HG03135 (cell line): ENCODE data around the gene ATAD3C.

Experiments used
- ATAC-seq: cut with Tn5 transposase; IDR thresholded peaks from one replicate; pipeline ENCODE4 v1.9.1; 2021; ENCODE audit warnings: mild to moderate bottlenecking, moderate library complexity; ENCODE audit not compliant: unreplicated experiment

Gene ATAD3C

DNA sequence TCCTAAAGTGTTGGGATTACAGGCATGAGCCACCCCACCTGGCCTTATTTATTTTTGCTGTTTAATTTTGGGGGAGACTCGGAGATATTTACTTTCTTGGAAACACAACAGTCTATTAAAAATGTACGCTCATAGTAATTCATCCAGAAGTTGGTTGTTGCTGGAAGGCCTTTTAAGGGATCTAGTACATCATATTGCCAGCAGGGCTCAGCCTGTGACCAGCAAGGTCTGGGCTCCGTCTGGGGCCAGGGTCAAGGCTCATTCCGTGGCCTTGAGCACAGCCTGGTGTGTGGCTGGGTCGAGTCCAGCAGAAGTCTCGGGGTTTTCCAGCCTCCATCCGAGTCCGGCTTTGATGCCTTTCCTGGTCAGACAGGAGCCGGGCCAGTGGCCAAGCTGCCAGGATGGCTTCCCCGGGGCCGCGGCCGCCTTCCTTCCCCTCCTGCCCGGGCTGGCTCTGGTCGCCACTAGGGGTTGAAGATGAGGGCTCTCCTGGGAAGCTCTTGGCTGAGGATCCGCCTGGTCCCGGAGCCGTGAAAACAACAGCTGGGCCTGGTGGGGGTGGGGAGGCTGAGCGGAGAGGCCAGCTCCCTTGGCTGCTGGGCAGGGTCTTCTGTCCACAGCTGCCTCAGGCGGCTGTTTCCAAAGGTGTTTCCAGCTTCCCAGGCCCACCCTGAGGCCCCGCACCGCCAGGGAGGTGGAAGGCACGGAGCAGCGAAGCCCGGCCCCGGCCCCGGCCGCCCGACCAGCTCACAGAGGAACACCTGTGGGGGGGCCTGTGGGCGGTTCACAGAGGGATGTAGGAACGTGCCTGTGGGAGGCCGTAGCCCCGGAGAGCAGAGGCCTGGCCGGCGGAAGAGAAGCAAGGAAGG is 19.1 kb upstream of the ATAD3C start:
- no peak for ATAC-seq

DNA sequence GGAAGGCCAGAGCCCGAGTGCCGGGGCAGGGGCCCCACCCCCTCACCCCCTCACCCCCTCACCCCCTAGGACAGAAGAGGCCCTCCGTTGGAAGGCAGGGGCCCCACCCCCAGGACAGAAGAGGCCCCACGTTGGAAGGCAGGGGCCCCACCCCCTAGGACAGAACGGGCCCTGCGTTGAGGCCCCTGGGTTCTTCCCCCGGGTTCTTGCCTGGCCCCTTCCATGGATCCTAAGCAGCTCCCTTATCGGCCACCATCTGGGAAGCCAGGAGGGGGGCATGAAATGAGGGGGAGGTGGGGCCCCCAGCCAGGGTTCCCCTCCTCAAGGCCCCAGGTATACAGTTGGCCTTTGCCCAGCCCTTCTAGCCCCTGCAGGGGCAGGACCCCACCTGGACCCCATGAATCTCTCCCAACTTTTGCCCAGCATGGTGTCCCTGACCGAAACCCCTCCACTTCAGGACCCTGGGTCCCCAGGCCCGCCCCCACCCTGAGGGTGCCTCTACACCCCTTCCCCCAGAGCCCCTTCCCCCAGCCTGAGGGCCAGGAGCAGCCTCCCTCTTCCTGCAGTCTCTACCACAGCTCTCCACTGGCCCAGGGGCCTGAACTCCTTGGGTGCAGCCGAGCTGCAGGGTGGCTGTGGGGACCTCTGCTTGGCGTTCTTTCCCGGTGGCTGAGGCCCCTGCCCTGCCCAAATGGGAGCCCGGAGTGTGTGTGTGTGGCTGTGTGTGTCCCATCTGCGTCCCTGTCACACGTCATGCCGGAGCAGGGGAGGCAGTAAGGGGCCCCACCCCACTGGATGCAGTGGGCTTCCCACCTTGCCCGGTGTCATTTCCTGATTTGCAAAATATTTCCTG is 18.3 kb upstream of the ATAD3C start:
- ATAC-seq, result no peak

DNA sequence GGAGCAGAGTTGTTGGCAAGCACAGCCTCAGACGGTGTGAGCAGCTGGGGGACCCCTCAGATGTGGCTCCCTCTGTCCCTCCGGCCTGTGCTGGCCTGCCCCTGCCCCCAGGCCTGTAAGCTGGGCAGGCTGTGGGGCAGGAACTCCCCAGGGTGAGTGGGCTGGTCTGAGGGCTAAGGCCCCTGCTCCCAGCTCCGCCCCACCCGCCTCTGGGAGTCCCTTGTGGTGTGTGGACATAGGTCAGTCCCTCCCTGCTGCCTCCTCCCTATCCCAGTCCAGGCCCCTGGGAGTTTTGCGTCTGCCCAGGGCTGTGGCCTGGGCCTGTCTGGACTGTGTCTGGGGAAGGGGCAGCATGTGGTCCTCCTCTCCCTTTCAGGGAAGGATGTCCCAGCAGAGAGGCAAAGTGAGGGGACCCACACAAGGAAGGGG is 17.6 kb upstream of the ATAD3C start:
- no peak for ATAC-seq

DNA sequence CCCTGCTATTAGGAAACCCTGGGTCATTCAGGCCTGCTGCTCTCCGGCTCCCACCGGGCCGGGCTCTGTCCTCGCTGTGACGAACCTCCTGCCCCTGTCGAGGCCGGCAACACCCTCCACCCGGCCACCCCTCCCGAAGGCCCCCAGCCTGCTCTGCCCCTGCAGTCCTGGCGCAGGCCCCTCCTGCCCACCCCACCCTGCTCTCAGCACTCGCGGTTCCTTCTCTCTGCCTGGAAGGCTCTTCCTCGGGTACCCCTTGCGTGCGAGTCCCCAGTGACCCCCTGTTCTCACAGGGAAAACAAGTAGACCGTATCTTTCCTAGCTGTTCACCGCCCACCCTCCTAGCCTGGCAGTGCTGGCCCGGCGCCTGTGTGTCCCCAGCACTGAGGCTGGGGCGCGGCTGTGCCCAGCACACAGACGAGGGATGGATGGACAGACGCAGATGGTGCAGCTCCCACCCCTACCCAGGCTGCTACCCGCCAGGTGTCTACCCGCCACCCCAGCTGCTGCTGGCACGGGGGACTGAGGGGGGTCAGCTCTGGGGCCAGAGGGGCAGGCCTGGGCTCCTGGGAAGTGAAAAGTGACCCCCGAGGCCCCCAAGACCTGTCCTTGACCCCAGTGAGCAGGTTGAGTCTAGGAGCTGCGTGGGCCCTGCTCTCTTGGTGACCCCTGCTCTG is 17.1 kb upstream of the ATAD3C start:
- ATAC-seq, result no peak

DNA sequence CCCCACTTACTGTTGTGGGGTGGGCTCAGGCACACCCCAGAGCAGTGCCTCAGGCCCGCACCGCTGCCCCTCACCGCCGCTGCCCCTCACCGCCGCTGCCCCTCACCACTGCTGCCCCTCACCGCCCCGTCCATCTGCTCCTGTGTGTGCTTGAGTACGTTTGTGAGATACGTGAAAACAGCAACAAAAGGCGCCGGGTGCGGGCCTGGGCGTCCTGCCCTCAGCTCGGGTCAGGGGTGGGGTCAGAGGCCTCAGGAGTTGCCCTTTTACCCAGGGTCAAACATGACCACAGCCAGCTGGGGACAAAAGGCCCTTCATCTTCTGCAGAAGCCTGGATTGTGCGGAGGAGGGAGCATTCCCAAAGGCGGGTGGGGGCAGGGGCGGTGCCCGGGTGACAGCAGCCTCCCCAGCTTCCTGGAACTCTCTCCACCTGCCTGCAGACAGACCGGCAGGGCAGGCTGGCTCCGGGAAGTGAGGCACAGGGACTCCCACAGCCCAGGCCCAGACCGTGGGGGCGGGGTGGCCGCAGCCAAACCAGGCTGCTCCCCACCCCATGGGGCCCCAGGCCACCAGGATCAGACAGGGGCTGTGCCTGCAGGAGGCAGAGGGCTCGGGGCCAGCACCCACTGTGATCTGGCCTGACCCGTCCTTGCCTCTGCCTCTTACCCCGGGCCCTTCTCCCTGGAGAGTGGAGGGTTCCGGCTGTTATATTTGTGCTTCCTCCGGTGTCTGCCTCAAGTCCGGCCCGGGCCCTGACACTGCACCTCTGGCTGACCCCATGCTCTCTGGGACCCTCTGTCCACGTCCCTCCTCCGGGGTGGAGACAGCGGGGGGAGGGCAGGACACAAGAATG is 16.3 kb upstream of the ATAD3C start:
- ATAC-seq, result no peak

DNA sequence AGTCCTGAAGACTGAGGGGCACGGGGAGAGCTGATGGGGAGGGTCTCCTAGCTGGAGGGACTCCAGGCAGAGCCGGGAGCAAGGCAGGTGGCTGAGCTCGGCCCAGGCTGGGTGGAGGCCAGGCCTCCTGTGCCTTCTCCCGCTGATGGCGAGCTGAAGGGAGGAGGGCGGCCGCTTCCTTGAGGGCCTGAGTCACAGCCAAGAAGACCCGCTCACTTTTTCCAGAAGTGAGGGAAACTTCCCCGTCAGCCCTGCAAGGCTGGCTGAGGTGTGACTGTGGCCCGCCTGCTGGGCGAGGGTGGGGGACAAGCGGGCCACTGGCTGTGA is 15.7 kb upstream of the ATAD3C start:
- ATAC-seq, result no peak

DNA sequence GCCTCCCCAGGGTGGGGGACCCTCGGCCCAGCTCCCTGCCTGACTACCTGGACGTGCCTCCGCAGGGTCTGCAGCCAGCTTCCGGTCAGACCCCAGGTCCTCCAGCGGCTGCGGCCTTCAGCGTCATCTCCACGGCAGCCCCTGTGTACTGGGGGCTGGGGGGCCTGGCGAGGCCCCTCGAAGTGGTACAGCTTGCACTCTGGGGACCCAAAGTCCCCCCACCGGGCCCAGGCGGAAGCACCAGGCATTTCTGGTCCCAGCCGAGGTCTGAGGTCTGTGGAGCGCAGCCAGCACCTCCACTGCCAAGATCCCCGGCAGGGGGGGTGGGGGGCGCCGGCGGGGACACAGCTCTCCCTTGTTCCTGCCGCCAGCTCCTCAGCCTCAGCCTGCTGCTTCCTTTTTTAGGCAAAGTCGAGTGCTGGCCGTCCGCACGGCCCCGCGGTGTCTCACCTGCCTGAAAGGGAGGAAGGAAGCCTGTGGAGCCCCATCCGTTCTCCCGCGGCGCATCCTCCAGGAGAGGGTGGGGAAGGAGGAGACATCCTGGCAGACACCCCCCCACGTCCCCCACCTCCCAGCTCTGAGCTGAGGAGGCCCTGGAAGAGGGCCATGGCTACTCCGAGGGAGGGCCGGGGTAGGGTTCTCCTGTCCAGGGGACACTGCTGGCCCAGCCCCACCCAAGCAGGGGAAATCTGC is 15.2 kb upstream of the ATAD3C start:
- no peak for ATAC-seq

DNA sequence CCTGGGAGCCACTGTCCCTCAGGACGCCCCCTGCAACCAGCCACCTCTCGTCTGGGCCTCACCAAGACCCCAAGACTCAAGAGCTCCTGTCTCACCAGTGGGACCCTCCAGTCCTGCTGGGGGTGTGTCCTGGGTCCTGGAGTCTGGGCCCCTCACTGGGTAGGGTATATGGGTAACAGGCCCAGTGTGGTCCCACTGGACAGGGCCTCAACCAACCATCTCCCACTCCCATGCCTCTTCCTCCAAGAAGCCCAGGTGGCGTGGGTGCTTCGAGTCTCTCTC is 14.7 kb upstream of the ATAD3C start:
- no peak for ATAC-seq

DNA sequence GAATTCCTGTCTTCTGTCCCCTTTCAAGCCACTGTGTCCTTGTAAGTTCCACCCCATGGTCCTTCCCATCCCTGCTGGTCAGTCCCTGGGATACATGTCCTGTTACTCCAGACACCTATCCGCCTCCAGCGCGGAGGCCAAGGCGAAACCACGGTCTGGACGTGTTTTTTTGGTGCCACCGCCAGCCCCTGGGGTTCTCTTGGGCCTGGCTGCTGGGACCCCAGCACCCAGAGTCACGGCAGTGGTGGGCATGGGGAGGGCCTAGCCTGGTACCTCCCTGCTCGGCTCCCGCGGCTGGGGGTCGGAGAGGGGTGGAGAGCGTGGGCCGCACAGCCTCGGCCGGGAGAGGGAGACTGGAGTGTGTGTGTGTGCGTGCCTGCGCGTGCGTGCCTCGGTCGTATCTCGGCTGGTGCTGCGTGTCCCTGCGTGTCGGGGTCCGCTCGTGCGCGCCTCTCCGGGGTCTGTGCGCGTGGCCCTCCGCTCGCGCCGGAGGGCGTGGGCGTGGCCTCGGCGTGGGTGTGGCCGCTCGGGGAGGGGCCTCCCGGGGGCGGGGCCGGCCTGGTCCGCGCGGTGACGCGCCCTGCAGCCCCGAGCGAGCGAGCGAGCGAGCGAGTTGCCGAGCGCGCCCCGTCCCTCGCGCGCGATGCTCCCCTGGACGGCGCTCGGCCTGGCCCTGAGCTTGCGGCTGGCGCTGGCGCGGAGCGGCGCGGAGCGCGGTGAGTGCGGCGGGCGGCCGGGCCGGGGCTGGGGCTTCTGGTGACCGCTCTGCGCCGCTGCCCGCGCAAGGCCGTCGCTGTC is 14.2 kb upstream of the ATAD3C start, which contains the start of gene VWA1:
Gene VWA1 (plus strand): TSS at position 585 of the 798 bp plus-strand sequence. CDS start 59 bp downstream, at position 644.
- no peak for ATAC-seq

DNA sequence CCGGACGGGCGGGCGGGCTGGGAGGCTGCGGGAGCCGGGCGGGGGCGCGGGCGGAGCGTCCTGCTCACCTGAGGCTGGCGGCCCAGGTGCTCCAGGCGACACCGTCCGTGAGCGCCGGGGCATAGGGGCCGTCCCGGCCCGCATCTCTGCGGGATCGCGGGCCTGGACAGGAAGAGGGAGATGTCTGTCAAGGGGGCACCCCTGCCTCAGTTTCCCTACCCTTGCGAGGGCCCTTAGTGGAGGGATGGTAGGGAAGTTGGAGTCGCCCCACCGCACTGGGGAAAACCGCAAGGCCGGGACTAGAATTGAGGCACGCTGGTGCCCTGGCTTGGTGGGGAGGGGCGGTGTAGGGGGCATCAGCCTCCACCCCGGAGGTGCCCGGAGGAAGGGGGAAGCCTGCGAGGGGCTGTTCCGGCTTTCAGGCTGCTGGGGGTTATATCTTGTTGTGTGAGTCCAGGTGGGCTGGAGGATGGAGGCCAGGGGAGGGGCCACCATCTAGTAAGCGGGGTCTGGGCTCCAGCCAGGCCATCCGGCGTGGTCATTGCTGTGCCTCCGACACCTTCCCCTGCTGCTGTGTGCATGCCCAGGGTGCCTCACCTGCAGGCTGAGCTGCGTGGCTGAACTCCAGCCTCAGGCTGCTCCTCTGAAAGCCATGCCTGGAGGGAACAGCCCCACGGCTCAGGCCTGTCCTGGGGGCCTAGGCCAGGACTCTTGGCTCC is 13.4 kb upstream of the ATAD3C start:
- ATAC-seq, result no peak

DNA sequence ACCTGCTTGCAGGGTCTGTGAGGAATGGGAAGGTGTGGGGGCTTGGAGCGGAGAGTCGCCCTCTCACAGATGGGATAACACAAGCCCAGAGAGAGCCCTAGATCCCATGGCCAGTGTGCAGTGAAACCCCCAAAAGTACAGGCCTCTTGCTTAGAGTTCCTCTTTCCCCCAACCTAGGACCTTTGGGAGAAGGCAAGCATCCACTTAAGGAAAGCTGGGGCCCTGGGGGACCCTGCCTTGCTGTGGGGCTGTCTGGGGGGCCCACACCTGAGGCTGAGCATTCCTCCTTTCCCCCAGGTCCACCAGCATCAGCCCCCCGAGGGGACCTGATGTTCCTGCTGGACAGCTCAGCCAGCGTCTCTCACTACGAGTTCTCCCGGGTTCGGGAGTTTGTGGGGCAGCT is 12.9 kb upstream of the ATAD3C start:
- ATAC-seq, result no peak

DNA sequence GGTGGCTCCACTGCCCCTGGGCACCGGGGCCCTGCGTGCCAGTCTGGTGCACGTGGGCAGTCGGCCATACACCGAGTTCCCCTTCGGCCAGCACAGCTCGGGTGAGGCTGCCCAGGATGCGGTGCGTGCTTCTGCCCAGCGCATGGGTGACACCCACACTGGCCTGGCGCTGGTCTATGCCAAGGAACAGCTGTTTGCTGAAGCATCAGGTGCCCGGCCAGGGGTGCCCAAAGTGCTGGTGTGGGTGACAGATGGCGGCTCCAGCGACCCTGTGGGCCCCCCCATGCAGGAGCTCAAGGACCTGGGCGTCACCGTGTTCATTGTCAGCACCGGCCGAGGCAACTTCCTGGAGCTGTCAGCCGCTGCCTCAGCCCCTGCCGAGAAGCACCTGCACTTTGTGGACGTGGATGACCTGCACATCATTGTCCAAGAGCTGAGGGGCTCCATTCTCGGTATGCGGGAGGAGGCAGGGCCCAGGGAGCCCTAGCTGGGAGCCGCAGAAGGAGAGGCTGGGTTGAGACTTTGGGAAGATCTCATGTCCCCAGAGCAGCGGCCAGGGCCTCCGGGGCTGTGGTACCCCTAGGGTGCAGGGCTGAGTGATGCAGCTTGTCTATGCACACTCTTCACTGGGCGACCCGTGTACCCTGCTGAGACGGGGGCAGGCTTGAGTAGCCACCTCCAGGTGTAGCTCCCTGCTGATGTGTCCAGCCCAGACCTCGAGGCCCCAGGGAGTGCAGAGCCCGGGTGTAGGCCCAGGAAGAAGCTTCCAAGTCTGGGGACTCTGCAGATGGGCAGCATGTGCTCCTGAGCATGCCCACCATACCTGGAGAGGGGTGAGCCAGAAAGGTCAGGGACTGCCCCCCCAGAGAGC is 12.2 kb upstream of the ATAD3C start:
- ATAC-seq, result no peak

DNA sequence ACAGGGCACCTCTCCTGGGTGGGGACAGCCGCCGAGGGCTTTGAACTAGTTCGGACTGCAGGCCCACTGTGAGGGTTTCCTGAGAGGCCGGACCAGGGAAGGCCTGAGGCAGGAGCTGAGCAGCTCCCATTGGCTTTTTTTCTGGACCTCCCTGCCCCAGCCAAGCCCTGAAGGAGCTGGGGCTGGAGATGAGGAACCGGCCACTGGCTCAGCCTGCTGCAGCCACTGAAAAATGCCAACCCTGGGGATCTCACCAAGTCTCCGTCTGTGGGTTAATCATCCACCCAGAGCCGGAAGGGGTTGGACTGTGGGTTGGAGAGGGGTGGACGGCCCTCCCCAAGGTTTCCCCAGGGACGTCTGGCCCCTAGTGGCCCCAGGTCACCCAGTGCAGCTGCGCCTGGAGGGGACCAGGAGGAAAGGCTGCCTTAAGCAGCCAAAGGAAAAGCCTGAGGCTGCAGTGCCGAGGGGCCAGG is 11.5 kb upstream of the ATAD3C start:
- ATAC-seq, result no peak

DNA sequence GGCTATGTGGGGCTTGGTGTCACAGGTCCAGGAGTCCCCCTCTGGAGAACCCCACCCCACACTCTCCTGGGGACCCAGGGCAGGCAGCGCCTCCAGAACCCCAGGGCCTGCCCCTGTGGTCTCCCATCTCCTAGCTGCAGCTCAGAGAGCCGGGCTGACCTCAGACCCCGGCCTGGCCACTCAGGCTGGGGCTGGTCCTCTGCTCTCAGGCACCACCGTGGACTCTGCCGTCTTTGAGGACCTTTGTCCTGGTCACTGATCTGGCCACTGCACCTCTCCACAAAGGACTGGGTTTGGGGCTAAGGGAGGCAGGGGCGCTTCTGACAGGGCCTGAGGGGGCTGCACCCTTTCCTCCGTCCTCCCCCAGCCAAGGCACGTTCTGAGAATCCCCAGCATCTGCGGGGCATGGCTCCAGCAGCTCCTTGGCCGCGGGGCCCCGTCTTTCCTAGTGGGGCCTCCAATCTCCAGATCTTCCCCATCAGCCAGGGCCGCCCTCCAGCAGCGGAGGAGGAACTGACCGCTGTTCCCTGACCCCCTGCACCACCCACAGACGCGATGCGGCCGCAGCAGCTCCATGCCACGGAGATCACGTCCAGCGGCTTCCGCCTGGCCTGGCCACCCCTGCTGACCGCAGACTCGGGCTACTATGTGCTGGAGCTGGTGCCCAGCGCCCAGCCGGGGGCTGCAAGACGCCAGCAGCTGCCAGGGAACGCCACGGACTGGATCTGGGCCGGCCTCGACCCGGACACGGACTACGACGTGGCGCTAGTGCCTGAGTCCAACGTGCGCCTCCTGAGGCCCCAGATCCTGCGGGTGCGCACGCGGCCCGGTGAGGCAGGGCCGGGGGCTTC is 10.7 kb upstream of the ATAD3C start:
- ATAC-seq, result no peak

DNA sequence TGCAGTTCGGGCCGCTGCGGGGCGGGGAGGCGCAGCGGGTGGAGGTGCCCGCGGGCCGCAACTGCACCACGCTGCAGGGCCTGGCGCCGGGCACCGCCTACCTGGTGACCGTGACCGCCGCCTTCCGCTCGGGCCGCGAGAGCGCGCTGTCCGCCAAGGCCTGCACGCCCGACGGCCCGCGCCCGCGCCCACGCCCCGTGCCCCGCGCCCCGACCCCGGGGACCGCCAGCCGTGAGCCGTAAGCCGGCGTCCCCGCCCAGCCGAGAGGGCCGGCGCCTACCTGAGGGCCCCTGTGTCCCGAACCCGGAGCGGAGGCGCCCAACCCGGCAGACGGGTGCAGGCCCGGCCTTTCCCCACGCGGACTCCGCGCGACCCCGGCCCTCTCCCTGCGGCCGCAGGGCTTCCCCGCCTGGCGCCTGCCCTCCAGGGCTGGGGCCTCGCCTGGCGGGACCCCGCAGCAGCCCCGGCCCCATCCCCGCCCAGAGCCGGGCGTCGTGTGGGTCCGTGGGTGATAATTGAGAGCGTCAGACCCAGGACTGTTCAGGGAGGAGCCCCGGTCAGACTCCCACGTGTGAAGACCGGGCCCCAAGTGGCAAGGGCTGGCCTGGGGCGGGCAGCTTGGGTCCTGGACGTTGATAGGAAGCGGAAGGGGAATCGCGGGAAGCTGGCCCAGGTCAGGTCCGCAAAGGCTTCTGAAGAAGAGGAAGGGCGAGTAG is 9.8 kb upstream of the ATAD3C start:
- ATAC-seq, result no peak
